Stomach (tissue), 4 donors: ENCODE measurements around the gene RERE.

Experiments
- CTCF ChIP-seq, 7 experiments: fragments of 450-650 bp in 4 of 7; fragments of 200-600 bp in 3 of 7; sonication (generic) in 3 of 7; IDR thresholded peaks; one replicate each; pipeline ENCODE4 v1.5.1; 2016 to 2019; ENCODE audit warnings: antibody characterized with exemption in 7 of 7, control low read depth in 2 of 7, mild to moderate bottlenecking in 1 of 7
- EP300 ChIP-seq: sonication (generic); formaldehyde crosslinking; IDR thresholded peaks from one replicate; pipeline ENCODE4 v1.6.1; 2017; ENCODE audit warnings: antibody characterized with exemption
- POLR2A ChIP-seq, 4 donors: fragments of 450-650 bp; IDR thresholded peaks; one replicate each; pipeline ENCODE4 v1.6.1; 2016; ENCODE audit warnings: antibody characterized with exemption in 4 of 4, control low read depth in 2 of 4, mild to moderate bottlenecking in 1 of 4, moderate library complexity in 1 of 4
- POLR2AphosphoS5 ChIP-seq, 3 donors: sonication (generic); formaldehyde crosslinking; IDR thresholded peaks; one replicate each; pipeline ENCODE4 v1.6.1; 2016; ENCODE audit warnings: antibody characterized with exemption in 3 of 3

GRCh38 chr1:8347635-8348034, 469.8 kb downstream of the RERE start:
- TF ChIP-seq CTCF (IDR thresholded peaks at IDR 0.05) = no peak
- no peak for TF ChIP-seq EP300
- TF ChIP-seq POLR2AphosphoS5 (IDR thresholded peaks at IDR 0.05) = no peak
- no peak for TF ChIP-seq POLR2A (IDR thresholded peaks at IDR 0.05)
